ENCODE results near the gene SUPT5H. TPM values are rescaled to one million over a fixed set of nuclear protein-coding genes. Genes with fewer than 3 reads are reported as not detected.

Gene SUPT5H
- total and polyA plus RNA-seq, 10 of the 15 experiments (the other 5 are each of a cell fraction or from before 2014, with no cell fraction given): 27.2 to 194 (median 83.6) TPM

DNA sequence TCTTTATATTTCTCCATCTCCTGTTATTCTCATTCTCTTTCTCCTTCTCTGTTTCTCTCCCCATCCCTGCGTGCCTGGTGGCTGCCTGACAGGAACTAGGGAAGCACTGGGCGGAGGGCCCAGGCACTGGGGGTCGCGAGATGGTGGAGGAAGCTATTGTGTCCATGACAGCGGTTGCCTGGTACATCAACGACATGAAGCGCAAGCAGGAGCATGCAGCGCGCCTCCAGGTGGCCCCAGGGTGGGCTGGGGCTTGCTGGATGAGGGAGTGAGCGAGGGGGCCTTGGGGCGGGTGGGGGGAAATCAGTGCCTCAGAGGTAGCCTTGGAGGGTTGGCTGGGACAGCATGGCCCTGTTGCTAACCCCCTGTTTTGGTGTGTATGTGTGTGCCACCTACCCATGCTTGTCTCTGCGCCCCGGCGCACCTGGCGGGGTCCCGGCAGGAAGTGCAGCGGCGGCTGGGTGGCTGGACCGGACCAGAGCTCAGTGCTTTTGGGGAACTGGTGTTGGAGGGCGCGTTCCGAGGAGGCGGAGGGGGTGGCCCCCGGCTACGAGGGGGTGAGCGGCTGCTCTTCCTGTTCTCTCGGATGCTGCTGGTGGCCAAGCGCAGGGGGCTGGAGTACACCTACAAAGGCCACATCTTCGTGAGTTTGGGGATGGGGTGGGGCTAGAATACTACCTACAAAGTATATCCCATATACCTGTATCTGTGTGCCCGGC is 27.8 kb upstream of the SUPT5H start:
- Histone ChIP-seq H3K79me2 (ENCODE audit: control insufficient read depth, insufficient read depth, low read length) (peaks cover 24% of the 10 kb centered on the region), H3K4me2 (ENCODE audit: control insufficient read depth, insufficient read depth) (no peak overlapping the region), H3K9me3 (replicated peaks; ENCODE audit: control insufficient read depth, insufficient read depth, low read length) (no peaks in the 10 kb centered on the region), H3K4me1 (ENCODE audit: control insufficient read depth, insufficient read depth, low read length) (no peaks in the 10 kb centered on the region), H3K27ac (ENCODE audit: control insufficient read depth, insufficient read depth) (no peak overlapping the region), H2AFZ (ENCODE audit: control insufficient read depth, low read depth, low read length) (no peak overlapping the region), H3K4me3 (no peak overlapping the region), H3K9ac (ENCODE audit: control insufficient read depth, insufficient read depth, low read length) (no peak overlapping the region), H3K36me3 (ENCODE audit: control insufficient read depth in 2 of 2, insufficient read depth in 2 of 2, low read length in 1 of 2) (peaks cover 6 to 10% of the 10 kb centered on the region in 2 experiments; a peak in 3 of 4 replicates), H4K20me1 (ENCODE audit: control insufficient read depth, insufficient read depth) (no peaks in the 10 kb centered on the region), H3K27me3 (replicated peaks in 1 of 2; ENCODE audit: control insufficient read depth in 2 of 2, insufficient read depth in 2 of 2, low read length in 1 of 2) (no peaks in the 10 kb centered on the region)
- WGBS (ENCODE audit: insufficient coverage, insufficient replicate concordance, low lambda C conversion rate, missing lambda C conversion rate): 97% methylated on average over 30 of the region's 30 CpGs
- in situ Hi-C loops (cut with MboI) (no loop called here), intact Hi-C loops (cut with micrococcal nuclease; ENCODE audit: unreplicated experiment) (loop anchor here (10.0 kb wide), 1 partner anchor 117 kb away; the partner anchor contains the start of gene EID2B)
- TF ChIP-seq BACH1 (IDR thresholded peaks at IDR 0.05; ENCODE audit: borderline replicate concordance) (no peak), KAT2A (conservative IDR thresholded peaks at IDR 0.05; ENCODE audit: control insufficient read depth, low read depth, low read length) (no peak), POLR2AphosphoS2 (IDR thresholded peaks at IDR 0.05; ENCODE audit: low read depth, low read length) (no peak), SMARCA5 (IDR thresholded peaks at IDR 0.05) (no peak), CREB1 (IDR thresholded peaks at IDR 0.05; ENCODE audit: low read depth) (no peak), RUNX3 (IDR thresholded peaks at IDR 0.05; ENCODE audit: low read length) (no peak), HDGF (IDR thresholded peaks at IDR 0.05) (no peak), SUPT20H (IDR thresholded peaks at IDR 0.05; ENCODE audit: borderline replicate concordance, control insufficient read depth, low read depth, low read length) (no peak), NRF1 (conservative IDR thresholded peaks at IDR 0.05; ENCODE audit: low read depth, low read length) (no peak), EP300 (IDR thresholded peaks at IDR 0.05; ENCODE audit: borderline replicate concordance in 1 of 2, control insufficient read depth in 1 of 2, low read depth in 2 of 2, low read length in 2 of 2) (no peak), CHD4 (IDR thresholded peaks at IDR 0.05) (no peak), TCF3 (IDR thresholded peaks at IDR 0.05; ENCODE audit: borderline replicate concordance, insufficient read depth, low read depth, low read length) (no peak)
- TF ChIP-seq, protein P1, sequence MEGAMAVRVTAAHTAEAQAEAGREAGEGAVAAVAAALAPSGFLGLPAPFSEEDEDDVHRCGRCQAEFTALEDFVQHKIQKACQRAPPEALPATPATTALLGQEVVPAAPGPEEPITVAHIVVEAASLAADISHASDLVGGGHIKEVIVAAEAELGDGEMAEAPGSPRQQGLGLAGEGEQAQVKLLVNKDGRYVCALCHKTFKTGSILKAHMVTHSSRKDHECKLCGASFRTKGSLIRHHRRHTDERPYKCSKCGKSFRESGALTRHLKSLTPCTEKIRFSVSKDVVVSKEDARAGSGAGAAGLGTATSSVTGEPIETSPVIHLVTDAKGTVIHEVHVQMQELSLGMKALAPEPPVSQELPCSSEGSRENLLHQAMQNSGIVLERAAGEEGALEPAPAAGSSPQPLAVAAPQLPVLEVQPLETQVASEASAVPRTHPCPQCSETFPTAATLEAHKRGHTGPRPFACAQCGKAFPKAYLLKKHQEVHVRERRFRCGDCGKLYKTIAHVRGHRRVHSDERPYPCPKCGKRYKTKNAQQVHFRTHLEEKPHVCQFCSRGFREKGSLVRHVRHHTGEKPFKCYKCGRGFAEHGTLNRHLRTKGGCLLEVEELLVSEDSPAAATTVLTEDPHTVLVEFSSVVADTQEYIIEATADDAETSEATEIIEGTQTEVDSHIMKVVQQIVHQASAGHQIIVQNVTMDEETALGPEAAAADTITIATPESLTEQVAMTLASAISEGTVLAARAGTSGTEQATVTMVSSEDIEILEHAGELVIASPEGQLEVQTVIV (IDR thresholded peaks at IDR 0.05; ENCODE audit: borderline replicate concordance, partially characterized antibody): no peak
- TF ChIP-seq, protein P2, sequence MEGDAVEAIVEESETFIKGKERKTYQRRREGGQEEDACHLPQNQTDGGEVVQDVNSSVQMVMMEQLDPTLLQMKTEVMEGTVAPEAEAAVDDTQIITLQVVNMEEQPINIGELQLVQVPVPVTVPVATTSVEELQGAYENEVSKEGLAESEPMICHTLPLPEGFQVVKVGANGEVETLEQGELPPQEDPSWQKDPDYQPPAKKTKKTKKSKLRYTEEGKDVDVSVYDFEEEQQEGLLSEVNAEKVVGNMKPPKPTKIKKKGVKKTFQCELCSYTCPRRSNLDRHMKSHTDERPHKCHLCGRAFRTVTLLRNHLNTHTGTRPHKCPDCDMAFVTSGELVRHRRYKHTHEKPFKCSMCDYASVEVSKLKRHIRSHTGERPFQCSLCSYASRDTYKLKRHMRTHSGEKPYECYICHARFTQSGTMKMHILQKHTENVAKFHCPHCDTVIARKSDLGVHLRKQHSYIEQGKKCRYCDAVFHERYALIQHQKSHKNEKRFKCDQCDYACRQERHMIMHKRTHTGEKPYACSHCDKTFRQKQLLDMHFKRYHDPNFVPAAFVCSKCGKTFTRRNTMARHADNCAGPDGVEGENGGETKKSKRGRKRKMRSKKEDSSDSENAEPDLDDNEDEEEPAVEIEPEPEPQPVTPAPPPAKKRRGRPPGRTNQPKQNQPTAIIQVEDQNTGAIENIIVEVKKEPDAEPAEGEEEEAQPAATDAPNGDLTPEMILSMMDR (IDR thresholded peaks at IDR 0.05 in 2 of 3, conservative IDR thresholded peaks at IDR 0.05 in 1 of 3; ENCODE audit: control insufficient read depth in 2 of 3, extremely low read depth in 1 of 3, insufficient read depth in 1 of 3, low read depth in 3 of 3, low read length in 3 of 3): no peak
- TF ChIP-seq, protein P3, sequence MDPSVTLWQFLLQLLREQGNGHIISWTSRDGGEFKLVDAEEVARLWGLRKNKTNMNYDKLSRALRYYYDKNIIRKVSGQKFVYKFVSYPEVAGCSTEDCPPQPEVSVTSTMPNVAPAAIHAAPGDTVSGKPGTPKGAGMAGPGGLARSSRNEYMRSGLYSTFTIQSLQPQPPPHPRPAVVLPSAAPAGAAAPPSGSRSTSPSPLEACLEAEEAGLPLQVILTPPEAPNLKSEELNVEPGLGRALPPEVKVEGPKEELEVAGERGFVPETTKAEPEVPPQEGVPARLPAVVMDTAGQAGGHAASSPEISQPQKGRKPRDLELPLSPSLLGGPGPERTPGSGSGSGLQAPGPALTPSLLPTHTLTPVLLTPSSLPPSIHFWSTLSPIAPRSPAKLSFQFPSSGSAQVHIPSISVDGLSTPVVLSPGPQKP (IDR thresholded peaks at IDR 0.05; ENCODE audit: low read depth, low read length): no peak
- POLR2A ChIA-PET: interaction anchor here (0.7 to 1.2 kb wide), 2 partner anchors 11 to 217 kb away, joined by 3 read pairs; no protein-coding TSS in a partner anchor
- RAD21 ChIA-PET (ENCODE audit: unreplicated experiment): no interaction called here
- no peak for ATAC-seq
- SMC1A ChIA-PET (ENCODE audit: uncharacterized antibody, unreplicated experiment): no interaction called here
- no TSS peak for BruUV-seq (replicated peaks)
- CTCF ChIA-PET: interaction anchor here (0.6 kb wide), 1 partner anchor 111 kb away, joined by 3 read pairs; no protein-coding TSS in a partner anchor
- no peak for FAIRE-seq
- DNase-seq (ENCODE audit: low read depth, low spot score): no peak

Measured in GM12878 (cell line).